ENCODE measurements around the gene INTS6. TPM values are rescaled to one million over a fixed set of nuclear protein-coding genes. Genes with fewer than 3 reads are reported as not detected.

INTS6 gene
- total RNA-seq, 1 donor from 2014 or later: 34.3 TPM

DNA sequence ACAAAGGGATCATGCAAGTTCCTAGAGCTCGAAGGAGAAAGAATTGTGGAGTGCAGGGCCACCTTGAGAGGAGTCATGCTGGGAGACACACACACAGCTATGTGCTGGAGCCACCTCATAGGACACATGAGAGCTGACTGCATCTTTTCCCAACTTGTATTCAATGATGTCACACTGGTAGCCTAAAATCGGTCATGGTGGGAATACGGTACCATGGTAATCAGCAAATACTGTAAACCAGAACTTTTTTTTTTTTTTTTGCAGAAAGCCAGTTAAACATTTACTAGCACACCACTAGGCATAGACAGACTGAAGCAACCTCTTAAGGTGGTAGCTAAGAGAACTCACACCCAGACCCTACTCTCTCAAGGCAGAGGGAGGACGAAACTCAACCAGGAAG lies 47.0 kb upstream of the INTS6 start:
- no peaks in the 10 kb centered on the region for H3K4me1 ChIP-seq
- H3K36me3 ChIP-seq: no peaks in the 10 kb centered on the region
- no peak overlapping the region for H3K4me3 ChIP-seq
- no peak for ATAC-seq
- intact Hi-C loops (cut with DNase I): no loop called here
- H3K27me3 ChIP-seq: no peaks in the 10 kb centered on the region
- no peak overlapping the region for H3K27ac ChIP-seq
- DNase-seq: no peak
- no peak for TF ChIP-seq CTCF (IDR thresholded peaks at IDR 0.05)
- H3K9me3 ChIP-seq: no peaks in the 10 kb centered on the region

DNA sequence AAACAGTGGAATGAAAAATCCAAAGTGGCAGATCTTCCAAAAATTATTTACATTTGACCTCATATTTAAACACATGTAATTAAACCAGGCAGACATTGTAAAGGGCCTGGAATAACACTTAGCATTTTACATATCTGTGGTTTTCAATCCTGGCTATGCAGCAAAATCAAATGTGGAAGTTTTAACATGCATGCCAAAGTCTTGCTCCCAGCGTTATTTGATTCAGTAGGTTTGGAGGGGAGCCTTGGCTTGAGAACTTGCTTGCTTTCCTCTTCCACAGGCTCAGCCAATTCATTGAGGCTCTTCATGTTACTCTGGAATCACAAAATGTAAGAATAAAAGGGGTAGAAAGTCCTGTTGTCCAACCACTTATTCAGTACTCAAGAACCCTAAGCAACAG lies 42.5 kb upstream of the INTS6 start:
- H3K27me3 ChIP-seq: no peaks in the 10 kb centered on the region
- no peaks in the 10 kb centered on the region for H3K4me1 ChIP-seq
- H3K36me3 ChIP-seq: no peaks in the 10 kb centered on the region
- H3K4me3 ChIP-seq: no peak overlapping the region
- no peak for TF ChIP-seq CTCF (IDR thresholded peaks at IDR 0.05)
- no peak for DNase-seq
- no peak for ATAC-seq
- intact Hi-C loops (cut with DNase I): no loop called here
- no peaks in the 10 kb centered on the region for H3K9me3 ChIP-seq
- H3K27ac ChIP-seq: no peak overlapping the region

DNA sequence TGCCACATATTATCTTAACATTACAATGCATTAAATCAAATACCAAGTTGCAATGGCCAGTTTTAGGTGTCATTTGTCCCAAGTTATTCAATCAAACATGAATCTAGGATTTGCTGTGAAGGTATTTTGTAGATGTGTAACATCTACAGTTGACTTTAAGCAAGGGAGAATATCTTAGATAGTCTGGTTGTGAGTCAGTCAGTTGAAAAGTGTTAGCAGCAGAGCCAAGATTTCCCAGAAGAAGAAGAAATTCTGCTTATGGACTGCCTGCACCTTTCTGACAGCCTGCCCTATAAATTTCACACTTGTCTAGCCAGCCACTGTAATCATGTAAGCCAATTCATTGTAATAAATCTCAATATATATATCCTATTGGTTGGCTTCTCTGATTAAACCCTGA lies 41.3 kb upstream of the INTS6 start:
- no peak overlapping the region for H3K4me3 ChIP-seq
- intact Hi-C loops (cut with DNase I): no loop called here
- TF ChIP-seq CTCF (IDR thresholded peaks at IDR 0.05): no peak

GRCh38 chr13:51488212-51488611 lies 35.4 kb upstream of the INTS6 start:
- TF ChIP-seq CTCF (IDR thresholded peaks at IDR 0.05): no peak
- no peaks in the 10 kb centered on the region for H3K4me1 ChIP-seq
- H3K9me3 ChIP-seq: peaks cover 4% of the 10 kb centered on the region
- no peaks in the 10 kb centered on the region for H3K36me3 ChIP-seq
- H3K27me3 ChIP-seq: no peaks in the 10 kb centered on the region
- intact Hi-C loops (cut with DNase I): no loop called here
- H3K4me3 ChIP-seq: no peak overlapping the region
- ATAC-seq: no peak
- no peak overlapping the region for H3K27ac ChIP-seq
- DNase-seq: no peak

More for the DNA sequence above, 41.3 kb upstream of the INTS6 start:
- Histone ChIP-seq H3K27ac (no peak overlapping the region), H3K9me3 (no peaks in the 10 kb centered on the region), H3K36me3 (no peaks in the 10 kb centered on the region), H3K4me1 (no peaks in the 10 kb centered on the region), H3K27me3 (no peaks in the 10 kb centered on the region)
- ATAC-seq: no peak
- no peak for DNase-seq

DNA sequence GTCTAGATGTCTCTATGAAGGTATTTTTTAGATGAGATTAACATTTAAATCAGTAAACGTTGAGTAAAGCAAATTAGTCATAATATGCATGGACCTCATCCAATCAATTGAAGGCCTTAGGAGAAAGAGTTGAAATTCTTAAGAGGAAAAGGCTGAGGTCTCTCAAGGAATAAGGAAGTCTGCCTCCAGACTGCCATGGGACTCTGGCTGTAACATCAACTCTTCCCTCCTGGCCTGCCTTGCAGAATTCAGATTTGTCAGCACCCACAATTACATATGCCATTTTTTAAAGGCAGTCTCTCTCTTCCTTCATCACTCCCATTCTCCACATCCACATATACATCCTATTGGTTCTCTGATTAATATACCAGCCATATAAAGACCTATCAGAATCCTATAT lies 28.8 kb upstream of the INTS6 start:
- H3K27me3 ChIP-seq: no peaks in the 10 kb centered on the region
- intact Hi-C loops (cut with DNase I): no loop called here
- H3K4me1 ChIP-seq: no peaks in the 10 kb centered on the region
- no peaks in the 10 kb centered on the region for H3K36me3 ChIP-seq
- ATAC-seq (no peak), DNase-seq (no peak)
- H3K4me3 ChIP-seq: no peak overlapping the region
- H3K9me3 ChIP-seq: peaks cover 4% of the 10 kb centered on the region
- no peak overlapping the region for H3K27ac ChIP-seq
- TF ChIP-seq CTCF (IDR thresholded peaks at IDR 0.05): no peak

DNA sequence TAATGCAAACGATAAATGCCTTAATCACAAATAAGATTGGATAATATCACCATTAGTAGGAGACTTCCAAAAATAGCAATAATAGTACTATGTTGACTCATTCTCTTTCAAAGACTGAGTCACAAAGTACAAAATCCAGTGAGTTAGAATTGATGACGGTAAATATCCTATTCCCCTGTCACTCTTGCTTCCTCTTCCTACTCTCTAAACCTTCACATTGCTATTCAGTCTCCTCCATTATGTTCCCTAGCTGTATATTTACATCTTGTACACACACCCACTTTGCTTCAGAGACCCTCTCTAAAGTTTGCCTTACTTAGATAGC lies 26.3 kb upstream of the INTS6 start:
- H3K27me3 ChIP-seq: no peaks in the 10 kb centered on the region
- no peak for ATAC-seq
- intact Hi-C loops (cut with DNase I): no loop called here
- no peak overlapping the region for H3K27ac ChIP-seq
- TF ChIP-seq CTCF (IDR thresholded peaks at IDR 0.05): no peak
- no peaks in the 10 kb centered on the region for H3K36me3 ChIP-seq
- H3K4me1 ChIP-seq: no peaks in the 10 kb centered on the region
- H3K9me3 ChIP-seq: no peaks in the 10 kb centered on the region
- H3K4me3 ChIP-seq: no peak overlapping the region
- DNase-seq: no peak
